Activated T-helper 2 cell treated with anti-CD3 and anti-CD28 coated beads, Interferon-gamma antibody, Interleukin-2, Interleukin-4, amounts not matched to agents 10 μg/mL and 5 μg/mL and 100 μg/mL, durations not matched to agents 14 hours and 24 hours and 36 hours (primary cell): ENCODE measurements around the gene CSNK1D. TPM values are rescaled to one million over a fixed set of nuclear protein-coding genes. Genes with fewer than 3 reads are reported as not detected.
A peak's percentile ranks its signal among the peaks of the same experiment; 100 is the strongest.

Experiments
- DNase-seq: peaks from one replicate; pipeline ENCODE4 v3.0.0; 2021; ENCODE audit warnings: low spot score
- H3K27ac Mint-ChIP-seq: one replicate; pipeline ENCODE4 v1.8.0; 2021; ENCODE audit warnings: mixed read lengths
- H3K27me3 Mint-ChIP-seq: one replicate; pipeline ENCODE4 v1.8.0; 2021; ENCODE audit warnings: low read depth, mixed read lengths
- H3K36me3 Mint-ChIP-seq: one replicate; pipeline ENCODE4 v1.8.0; 2021; ENCODE audit warnings: low read depth, mixed read lengths
- H3K4me1 Mint-ChIP-seq: one replicate; pipeline ENCODE4 v1.8.0; 2021; ENCODE audit warnings: low read depth, mixed read lengths
- H3K4me3 Mint-ChIP-seq: one replicate; pipeline ENCODE4 v1.8.0; 2021; ENCODE audit warnings: low read depth, mild to moderate bottlenecking, moderate library complexity, mixed read lengths
- H3K9me3 Mint-ChIP-seq: one replicate; pipeline ENCODE4 v1.8.0; 2021; ENCODE audit warnings: mixed read lengths
- intact Hi-C: fragments of 100-400 bp; cut with micrococcal nuclease; formaldehyde crosslinking; loops from one replicate; pipeline ENCODE4 v1.15.1; 2023
- total RNA-seq: library from RNA; stranded (reverse); gene quantifications from 2 replicates; pipeline ENCODE4 v1.2.3, GENCODE V29; 2022

CSNK1D gene
- total RNA-seq, 1 donor from 2014 or later = 151 TPM

GRCh38 chr17:82316651-82317393 lies 43.3 kb upstream of the CSNK1D start:
- Mint-ChIP-seq H3K4me3 (no peak overlapping the region), H3K27me3 (no peaks in the 10 kb centered on the region), H3K9me3 (no peaks in the 10 kb centered on the region), H3K27ac (no peak overlapping the region), H3K4me1 (peaks cover 15% of the 10 kb centered on the region), H3K36me3 (peaks cover 33% of the 10 kb centered on the region)
- DNase-seq = peak; percentile 31
- intact Hi-C loops = loop anchor here (1.0 kb wide), 1 partner anchor 15 kb away; no protein-coding TSS in a partner anchor

GRCh38 chr17:82315703-82316358 lies 42.3 kb upstream of the CSNK1D start:
- peak overlapping the region; percentile 80 for H3K27ac Mint-ChIP-seq
- no peaks in the 10 kb centered on the region for H3K9me3 Mint-ChIP-seq
- H3K4me3 Mint-ChIP-seq = no peak overlapping the region
- H3K4me1 Mint-ChIP-seq = peaks cover 12% of the 10 kb centered on the region
- intact Hi-C loops = no loop called here
- peaks cover 29% of the 10 kb centered on the region for H3K36me3 Mint-ChIP-seq
- H3K27me3 Mint-ChIP-seq = no peaks in the 10 kb centered on the region
- DNase-seq = no peak

- Mint-ChIP-seq H3K4me3 (peak overlapping the region; percentile 37), H3K4me1 (peaks cover 8% of the 10 kb centered on the region)
- intact Hi-C loops = no loop called here
Measured at GRCh38 chr17:82314727-82315605, 41.5 kb upstream of the CSNK1D start.

GRCh38 chr17:82314012-82314726 lies 40.7 kb upstream of the CSNK1D start:
- Mint-ChIP-seq H3K4me3 (peak overlapping the region; percentile 61), H3K9me3 (no peaks in the 10 kb centered on the region), H3K4me1 (peaks cover 8% of the 10 kb centered on the region), H3K36me3 (peaks cover 29% of the 10 kb centered on the region), H3K27ac (no peak overlapping the region), H3K27me3 (no peaks in the 10 kb centered on the region)
- intact Hi-C loops = no loop called here
- no peak for DNase-seq

More at GRCh38 chr17:82314727-82315605, 41.5 kb upstream of the CSNK1D start:
- peaks cover 29% of the 10 kb centered on the region for H3K36me3 Mint-ChIP-seq
- no peak for DNase-seq
- no peaks in the 10 kb centered on the region for H3K9me3 Mint-ChIP-seq
- peak overlapping the region; percentile 80 for H3K27ac Mint-ChIP-seq
- H3K27me3 Mint-ChIP-seq = no peaks in the 10 kb centered on the region

GRCh38 chr17:82313195-82314011 lies 39.9 kb upstream of the CSNK1D start:
- H3K9me3 Mint-ChIP-seq = no peaks in the 10 kb centered on the region
- H3K36me3 Mint-ChIP-seq = peaks cover 29% of the 10 kb centered on the region
- H3K4me3 Mint-ChIP-seq = peak overlapping the region; percentile 61
- H3K27me3 Mint-ChIP-seq = no peaks in the 10 kb centered on the region
- no peak for DNase-seq
- peaks cover 8% of the 10 kb centered on the region for H3K4me1 Mint-ChIP-seq
- no peak overlapping the region for H3K27ac Mint-ChIP-seq
- intact Hi-C loops = no loop called here

GRCh38 chr17:82311971-82312370 lies 38.5 kb upstream of the CSNK1D start:
- no peaks in the 10 kb centered on the region for H3K9me3 Mint-ChIP-seq
- intact Hi-C loops = no loop called here
- H3K4me1 Mint-ChIP-seq = peaks cover 10% of the 10 kb centered on the region
- DNase-seq = no peak
- H3K36me3 Mint-ChIP-seq = peaks cover 29% of the 10 kb centered on the region
- no peak overlapping the region for H3K27ac Mint-ChIP-seq
- H3K27me3 Mint-ChIP-seq = peaks cover 3% of the 10 kb centered on the region
- H3K4me3 Mint-ChIP-seq = no peak overlapping the region

GRCh38 chr17:82310877-82311276 lies 37.4 kb upstream of the CSNK1D start:
- H3K4me3 Mint-ChIP-seq = no peak overlapping the region
- peaks cover 19% of the 10 kb centered on the region for H3K4me1 Mint-ChIP-seq
- H3K9me3 Mint-ChIP-seq = no peaks in the 10 kb centered on the region
- no peak for DNase-seq
- intact Hi-C loops = no loop called here
- H3K27me3 Mint-ChIP-seq = peaks cover 3% of the 10 kb centered on the region
- no peak overlapping the region for H3K27ac Mint-ChIP-seq
- H3K36me3 Mint-ChIP-seq = peaks cover 24% of the 10 kb centered on the region

GRCh38 chr17:82309656-82310570 lies 36.4 kb upstream of the CSNK1D start:
- Mint-ChIP-seq H3K27ac (peak overlapping the region; percentile 2), H3K4me3 (no peak overlapping the region), H3K9me3 (no peaks in the 10 kb centered on the region), H3K4me1 (peaks cover 18% of the 10 kb centered on the region), H3K36me3 (peaks cover 15% of the 10 kb centered on the region), H3K27me3 (peaks cover 3% of the 10 kb centered on the region)
- intact Hi-C loops = no loop called here
- DNase-seq = no peak

- Mint-ChIP-seq H3K36me3 (no peaks in the 10 kb centered on the region), H3K4me3 (no peak overlapping the region), H3K27me3 (peaks cover 3% of the 10 kb centered on the region), H3K9me3 (no peaks in the 10 kb centered on the region), H3K4me1 (peaks cover 34% of the 10 kb centered on the region), H3K27ac (peak overlapping the region; percentile 88)
- DNase-seq = no peak
- intact Hi-C loops = loop anchor here (1.0 kb wide), 1 partner anchor 8 kb away; no protein-coding TSS in a partner anchor
Measured at GRCh38 chr17:82305727-82306300, 32.3 kb upstream of the CSNK1D start.

GRCh38 chr17:82304826-82305726 lies 31.6 kb upstream of the CSNK1D start:
- Mint-ChIP-seq H3K36me3 (no peaks in the 10 kb centered on the region), H3K27ac (peak overlapping the region; percentile 81), H3K4me3 (no peak overlapping the region), H3K4me1 (peaks cover 42% of the 10 kb centered on the region), H3K9me3 (no peaks in the 10 kb centered on the region), H3K27me3 (peaks cover 3% of the 10 kb centered on the region)
- intact Hi-C loops = no loop called here
- DNase-seq = no peak
